Mesothelial cell of epicardium (in vitro differentiated cells): ENCODE data around the gene LILRA6. TPM values are rescaled to one million over a fixed set of nuclear protein-coding genes. Genes with fewer than 3 reads are reported as not detected.

Experiments
- DNase-seq, 2 experiments: peaks; one replicate each; pipeline ENCODE4 v3.0.0; 2021; ENCODE audit warnings: low spot score in 2 of 2; ENCODE audit not compliant: unreplicated experiment in 2 of 2
- H3K27ac Mint-ChIP-seq: 2 replicates; pipeline ENCODE4 v1.8.0; 2021; ENCODE audit warnings: mixed read lengths
- H3K27me3 Mint-ChIP-seq: 2 replicates; pipeline ENCODE4 v1.8.0; 2021; ENCODE audit warnings: low read depth, mixed read lengths
- H3K36me3 Mint-ChIP-seq: 2 replicates; pipeline ENCODE4 v1.8.0; 2021; ENCODE audit warnings: mixed read lengths
- H3K4me1 Mint-ChIP-seq: 2 replicates; pipeline ENCODE4 v1.8.0; 2021; ENCODE audit warnings: mixed read lengths
- H3K4me3 Mint-ChIP-seq: 2 replicates; pipeline ENCODE4 v1.8.0; 2021; ENCODE audit warnings: mild to moderate bottlenecking, moderate library complexity, mixed read lengths
- H3K9me3 Mint-ChIP-seq: 2 replicates; pipeline ENCODE4 v1.8.0; 2021; ENCODE audit warnings: mixed read lengths
- total RNA-seq: library from RNA; stranded (reverse); gene quantifications from 3 replicates; pipeline ENCODE4 v1.2.1, GENCODE V29; 2021
- TF ChIP-seq, protein P1 (sequence below): fragments of 200-600 bp; sonication (generic); IDR thresholded peaks from one replicate; pipeline ENCODE4 v1.5.0; 2021; ENCODE audit warnings: antibody characterized with exemption; ENCODE audit not compliant: unreplicated experiment

LILRA6 gene
- total RNA-seq, 1 donor from 2014 or later: not detected

DNA sequence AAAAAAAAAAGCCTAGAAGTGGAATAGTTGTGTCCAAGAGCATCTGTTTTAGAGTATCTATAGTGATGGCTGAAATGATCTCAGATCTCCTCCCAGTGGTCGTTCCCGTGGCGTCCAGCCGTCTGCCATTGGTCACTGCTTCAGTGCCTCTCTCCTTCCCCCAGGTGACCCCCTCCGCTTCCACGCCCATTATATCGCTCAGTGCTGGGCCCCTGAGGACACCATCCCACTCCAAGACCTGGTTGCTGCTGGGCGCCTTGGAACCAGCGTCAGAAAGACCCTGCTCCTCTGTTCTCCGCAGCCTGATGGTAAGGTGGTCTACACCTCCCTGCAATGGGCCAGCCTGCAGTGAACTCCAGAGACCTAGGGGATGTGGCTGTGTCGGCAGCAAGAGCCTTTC is 49.6 kb downstream of the LILRA6 start:
- peaks cover 7% of the 10 kb centered on the region for H3K36me3 Mint-ChIP-seq
- peak overlapping the region; percentile 51 for H3K4me3 Mint-ChIP-seq
- H3K27ac Mint-ChIP-seq: peak overlapping the region; percentile 75
- no peak for DNase-seq
- no peaks in the 10 kb centered on the region for H3K27me3 Mint-ChIP-seq
- TF ChIP-seq, protein P1, sequence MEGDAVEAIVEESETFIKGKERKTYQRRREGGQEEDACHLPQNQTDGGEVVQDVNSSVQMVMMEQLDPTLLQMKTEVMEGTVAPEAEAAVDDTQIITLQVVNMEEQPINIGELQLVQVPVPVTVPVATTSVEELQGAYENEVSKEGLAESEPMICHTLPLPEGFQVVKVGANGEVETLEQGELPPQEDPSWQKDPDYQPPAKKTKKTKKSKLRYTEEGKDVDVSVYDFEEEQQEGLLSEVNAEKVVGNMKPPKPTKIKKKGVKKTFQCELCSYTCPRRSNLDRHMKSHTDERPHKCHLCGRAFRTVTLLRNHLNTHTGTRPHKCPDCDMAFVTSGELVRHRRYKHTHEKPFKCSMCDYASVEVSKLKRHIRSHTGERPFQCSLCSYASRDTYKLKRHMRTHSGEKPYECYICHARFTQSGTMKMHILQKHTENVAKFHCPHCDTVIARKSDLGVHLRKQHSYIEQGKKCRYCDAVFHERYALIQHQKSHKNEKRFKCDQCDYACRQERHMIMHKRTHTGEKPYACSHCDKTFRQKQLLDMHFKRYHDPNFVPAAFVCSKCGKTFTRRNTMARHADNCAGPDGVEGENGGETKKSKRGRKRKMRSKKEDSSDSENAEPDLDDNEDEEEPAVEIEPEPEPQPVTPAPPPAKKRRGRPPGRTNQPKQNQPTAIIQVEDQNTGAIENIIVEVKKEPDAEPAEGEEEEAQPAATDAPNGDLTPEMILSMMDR: no peak
- H3K4me1 Mint-ChIP-seq: peaks cover 19% of the 10 kb centered on the region
- H3K9me3 Mint-ChIP-seq: no peaks in the 10 kb centered on the region

DNA sequence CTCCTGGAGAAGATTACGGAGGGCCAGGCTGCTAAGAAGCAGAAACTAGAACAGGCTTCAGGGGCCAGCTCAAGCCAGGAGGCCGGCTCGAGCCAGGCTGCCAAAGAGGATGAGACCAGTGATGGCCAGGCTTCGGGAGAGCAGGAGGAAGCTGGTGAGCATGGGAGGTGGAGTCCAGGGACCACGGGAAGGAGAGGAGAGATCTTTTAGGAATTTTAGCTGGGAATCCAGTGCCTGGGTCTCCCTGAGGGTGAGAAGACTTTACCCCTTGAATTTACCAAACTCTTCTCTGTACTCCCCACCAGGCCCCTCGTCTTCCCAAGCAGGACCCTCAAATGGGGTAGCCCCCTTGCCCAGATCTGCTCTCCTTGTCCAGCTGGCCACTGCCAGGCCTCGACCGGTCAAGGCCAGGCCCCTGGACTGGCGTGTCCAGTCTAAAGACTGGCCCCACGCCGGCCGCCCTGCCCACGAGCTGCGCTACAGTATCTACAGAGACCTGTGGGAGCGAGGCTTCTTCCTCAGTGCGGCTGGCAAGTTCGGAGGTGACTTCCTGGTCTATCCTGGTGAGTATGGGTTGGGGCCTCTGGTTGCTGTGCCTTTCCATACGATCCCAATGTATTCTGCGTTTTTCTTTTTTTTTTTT is 50.7 kb downstream of the LILRA6 start:
- peaks cover 7% of the 10 kb centered on the region for H3K36me3 Mint-ChIP-seq
- TF ChIP-seq, protein P1: no peak
- DNase-seq: no peak
- H3K4me3 Mint-ChIP-seq: peak overlapping the region; percentile 81
- peak overlapping the region; percentile 97 for H3K27ac Mint-ChIP-seq
- H3K9me3 Mint-ChIP-seq: no peaks in the 10 kb centered on the region
- H3K4me1 Mint-ChIP-seq: peaks cover 29% of the 10 kb centered on the region
- no peaks in the 10 kb centered on the region for H3K27me3 Mint-ChIP-seq

DNA sequence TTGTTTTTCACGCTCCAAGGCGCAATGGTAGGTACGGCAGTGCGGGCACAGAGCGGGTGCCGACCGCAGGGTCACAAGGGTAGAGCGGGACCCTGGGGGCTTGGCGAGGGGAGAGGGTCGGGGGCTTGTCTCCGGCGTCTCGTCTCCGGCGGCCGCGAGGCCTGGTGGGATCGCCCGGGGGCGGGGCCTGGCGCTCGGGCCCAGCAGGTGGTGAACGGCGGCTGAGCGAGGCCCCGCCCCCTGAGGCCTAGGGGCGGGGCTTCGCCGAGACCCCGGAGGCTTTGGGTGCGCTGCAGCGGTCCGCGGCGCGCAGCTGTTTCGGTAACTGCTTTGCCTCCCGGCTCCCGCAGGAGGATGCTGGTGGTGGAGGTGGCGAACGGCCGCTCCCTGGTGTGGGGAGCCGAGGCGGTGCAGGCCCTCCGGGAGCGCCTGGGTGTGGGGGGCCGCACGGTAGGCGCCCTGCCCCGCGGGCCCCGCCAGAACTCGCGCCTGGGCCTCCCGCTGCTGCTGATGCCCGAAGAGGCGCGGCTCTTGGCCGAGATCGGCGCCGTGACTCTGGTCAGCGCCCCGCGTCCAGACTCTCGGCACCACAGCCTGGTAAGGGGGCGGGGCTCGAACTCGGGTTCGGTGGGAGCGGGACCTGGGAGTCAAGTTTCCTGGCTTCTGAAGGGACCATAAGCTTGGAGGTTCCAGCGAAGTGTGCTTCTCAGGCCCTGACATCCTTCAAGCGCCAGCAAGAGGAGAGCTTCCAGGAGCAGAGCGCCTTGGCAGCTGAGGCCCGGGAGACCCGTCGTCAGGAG is 51.4 kb downstream of the LILRA6 start, which contains the start of gene TSEN34:
TSS of gene TSEN34 (plus strand) at position 298 of the 800 bp plus-strand sequence. CDS start at position 355, 57 bp downstream.
- TF ChIP-seq, protein P1: no peak
- Mint-ChIP-seq H3K36me3 (peaks cover 7% of the 10 kb centered on the region), H3K9me3 (no peaks in the 10 kb centered on the region), H3K27ac (peak within 1 kb of the TSS; percentile 100), H3K4me3 (peak within 1 kb of the TSS; percentile 81), H3K27me3 (no peaks in the 10 kb centered on the region), H3K4me1 (peaks cover 31% of the 10 kb centered on the region)
- DNase-seq: peak; percentile 87 to 93

DNA sequence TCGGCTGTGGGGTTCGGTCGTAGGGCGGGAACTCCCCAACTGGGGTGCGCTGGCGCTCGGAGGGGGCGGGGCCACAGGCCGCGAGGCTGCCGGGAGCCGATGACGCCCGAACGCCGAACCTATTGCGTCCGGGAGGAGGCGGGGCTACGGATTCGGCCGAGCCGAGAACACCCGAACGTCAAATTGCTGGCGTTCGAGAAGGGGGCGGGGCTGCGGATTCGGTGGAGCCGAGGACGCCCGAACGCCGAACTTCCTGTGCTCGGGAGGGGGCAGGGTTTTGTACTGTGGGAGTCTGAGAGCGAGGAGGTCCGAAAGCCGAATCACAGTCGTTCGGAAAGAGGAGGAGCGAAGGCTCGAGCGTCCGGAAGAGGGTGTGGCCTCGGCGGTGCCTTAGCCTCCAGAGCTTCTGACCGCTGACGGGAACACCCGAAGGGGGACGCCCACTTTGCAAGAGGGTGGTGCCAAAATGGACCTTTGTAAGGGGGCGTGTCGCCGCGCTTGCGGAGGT is 52.0 kb downstream of the LILRA6 start:
- TF ChIP-seq, protein P1: no peak
- peak; percentile 99 to 100 for DNase-seq
- H3K27ac Mint-ChIP-seq: peak overlapping the region; percentile 100
- peaks cover 6% of the 10 kb centered on the region for H3K36me3 Mint-ChIP-seq
- no peaks in the 10 kb centered on the region for H3K9me3 Mint-ChIP-seq
- H3K27me3 Mint-ChIP-seq: no peaks in the 10 kb centered on the region
- H3K4me1 Mint-ChIP-seq: peaks cover 31% of the 10 kb centered on the region
- H3K4me3 Mint-ChIP-seq: peak overlapping the region; percentile 81

DNA sequence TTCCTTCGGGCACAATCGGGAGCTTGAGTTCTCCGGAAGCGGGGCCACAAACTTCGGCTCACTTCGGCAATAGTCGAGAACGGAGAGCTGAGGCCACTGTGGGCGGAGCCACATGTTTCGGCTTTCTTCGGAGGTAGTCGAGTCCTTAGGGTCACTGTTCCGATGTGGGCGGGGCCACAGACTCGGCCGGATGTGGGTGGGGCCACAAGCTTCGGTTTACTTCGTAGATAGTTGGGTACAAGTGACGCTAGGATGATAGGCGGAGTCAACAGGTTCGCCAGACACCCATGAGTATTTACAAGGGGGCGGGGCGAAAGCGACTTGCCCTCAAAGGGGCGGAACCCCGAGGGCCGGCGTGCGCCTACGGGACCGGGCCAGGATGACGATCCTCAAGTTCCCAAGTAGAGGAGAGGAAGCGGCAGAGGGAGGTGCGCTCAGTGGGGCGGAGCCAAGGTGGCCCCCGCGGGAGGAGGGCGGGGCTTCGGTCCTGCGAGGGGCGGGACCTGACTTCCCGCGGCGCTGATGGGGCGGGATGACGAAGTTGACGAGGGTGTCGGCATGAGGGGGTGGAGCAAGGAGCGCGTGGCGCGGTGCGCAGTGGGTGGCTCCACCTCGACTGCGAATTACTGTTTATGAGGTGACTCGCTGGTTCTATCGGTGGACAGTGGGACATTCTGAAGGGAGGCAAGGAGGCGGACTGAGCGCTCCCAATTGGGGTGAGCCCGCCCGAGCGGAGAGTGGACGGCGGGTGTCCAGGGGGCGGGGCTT is 52.7 kb downstream of the LILRA6 start:
- Mint-ChIP-seq H3K36me3 (peaks cover 6% of the 10 kb centered on the region), H3K4me3 (peak overlapping the region; percentile 81), H3K4me1 (peaks cover 31% of the 10 kb centered on the region), H3K27ac (peak overlapping the region; percentile 100), H3K9me3 (no peaks in the 10 kb centered on the region), H3K27me3 (no peaks in the 10 kb centered on the region)
- DNase-seq: peak; percentile 100
- TF ChIP-seq, protein P1: no peak
